HG03066 (cell line): ENCODE results near the gene TPPP.
A peak's percentile ranks its signal among the peaks of the same experiment; 100 is the strongest.
"Not testable (repeated sequence)": the region's sequence is repeated elsewhere in the genome, so short reads cannot be mapped to it uniquely, and the experiment has no call there.

Source experiments
- ATAC-seq: cut with Tn5 transposase; IDR thresholded peaks from one replicate; pipeline ENCODE4 v1.9.1; 2021; ENCODE audit warnings: low read depth; ENCODE audit not compliant: unreplicated experiment

Gene TPPP

DNA sequence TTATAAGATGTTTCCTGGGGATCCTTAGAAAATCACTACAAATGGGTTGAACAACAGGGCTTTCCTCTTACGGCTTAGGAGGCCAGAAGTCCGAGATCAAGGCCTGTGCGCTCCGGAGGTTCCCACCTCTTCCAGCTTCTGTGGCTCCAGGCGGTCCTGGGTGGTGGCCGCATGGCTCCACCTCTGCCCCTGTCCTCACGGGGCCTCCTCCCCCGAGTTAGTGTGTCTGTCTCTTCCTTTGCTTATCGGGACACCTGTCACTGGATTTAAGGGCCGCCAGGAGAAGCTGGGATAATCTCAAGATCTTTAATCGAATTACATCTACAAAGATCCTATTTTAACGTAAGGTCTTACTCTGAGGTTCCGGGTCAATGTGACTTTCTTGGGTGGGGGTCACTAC lies 2.3 kb upstream of the TPPP start:
- not testable (repeated sequence) for ATAC-seq

DNA sequence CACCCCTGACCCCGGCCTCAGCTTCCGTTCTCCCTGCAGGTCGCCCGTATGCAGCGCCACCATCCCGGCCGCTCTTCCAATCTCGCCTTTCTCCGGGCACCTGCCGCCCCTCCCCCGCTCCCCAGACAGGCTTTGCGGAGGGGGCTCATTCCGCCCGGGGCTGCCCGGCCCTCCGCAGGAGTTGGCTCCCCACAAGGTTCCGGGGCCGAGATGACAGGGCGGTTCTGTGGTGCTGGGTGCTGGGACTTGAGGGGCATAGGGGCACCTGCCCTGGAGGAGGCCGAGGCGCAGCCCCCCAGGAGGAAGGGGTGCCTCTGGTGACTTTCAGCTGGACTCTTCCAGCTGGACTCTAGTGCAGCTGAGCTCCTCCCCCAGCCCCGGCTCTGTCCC lies 885 bp upstream of the TPPP start:
- not testable (repeated sequence) for ATAC-seq

DNA sequence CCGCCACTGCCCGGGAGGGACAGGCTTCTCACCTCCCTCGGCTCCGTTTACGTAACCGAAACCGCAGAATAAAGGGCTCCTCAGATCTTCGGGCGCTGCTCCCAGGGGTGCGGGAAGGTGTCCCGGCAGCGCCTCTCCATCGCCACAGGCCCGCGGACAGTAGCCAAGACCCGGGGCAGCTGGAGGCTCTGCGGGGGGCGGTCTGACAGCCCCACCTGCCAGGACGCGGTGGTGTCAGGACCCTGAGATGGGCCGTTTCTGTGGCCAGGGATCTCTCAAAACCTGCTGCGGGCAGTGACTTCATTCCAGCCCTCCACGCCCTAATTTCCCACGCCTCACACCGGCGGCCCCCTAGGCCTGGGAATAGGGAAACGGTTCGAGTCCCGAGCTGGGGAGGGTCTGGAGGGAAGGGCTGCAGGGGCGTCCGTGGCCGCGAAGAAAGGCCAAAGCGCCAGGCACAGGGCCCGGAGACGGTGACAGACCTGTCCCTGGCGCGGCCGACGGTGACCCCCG lies 567 bp downstream of the TPPP start:
- ATAC-seq, result peak; percentile 3

DNA sequence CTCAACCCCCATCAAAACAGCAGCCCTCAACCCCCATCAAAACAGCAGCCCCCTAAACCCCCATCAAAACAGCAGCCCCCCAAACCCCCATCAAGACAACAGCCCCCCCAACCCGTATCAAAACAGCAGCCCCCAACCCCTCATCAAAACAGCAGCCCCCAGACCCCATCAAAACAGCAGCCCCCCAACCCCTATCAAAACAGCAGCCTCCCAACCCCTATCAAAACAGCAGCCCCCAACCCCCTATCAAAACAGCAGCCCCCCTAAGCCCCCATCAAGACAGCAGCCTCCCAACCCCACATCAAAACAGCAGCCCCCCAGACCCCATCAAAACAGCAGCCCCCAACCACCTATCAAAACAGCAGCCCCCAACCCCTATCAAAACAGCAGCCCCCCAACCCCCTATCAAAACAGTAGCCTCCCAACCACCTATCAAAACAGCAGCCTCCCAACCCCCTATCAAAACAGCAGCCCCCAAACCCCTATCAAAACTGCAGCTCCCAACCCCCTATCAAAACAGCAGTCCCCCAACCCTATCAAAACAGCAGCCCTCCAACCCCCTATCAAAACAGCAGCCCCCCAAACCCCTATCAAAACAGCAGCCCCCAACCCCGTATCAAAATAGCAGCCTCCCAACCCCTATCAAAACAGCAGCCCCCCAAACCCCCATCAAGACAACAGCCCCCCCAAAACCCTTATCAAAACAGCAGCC lies 1.2 kb downstream of the TPPP start:
- no peak for ATAC-seq

DNA sequence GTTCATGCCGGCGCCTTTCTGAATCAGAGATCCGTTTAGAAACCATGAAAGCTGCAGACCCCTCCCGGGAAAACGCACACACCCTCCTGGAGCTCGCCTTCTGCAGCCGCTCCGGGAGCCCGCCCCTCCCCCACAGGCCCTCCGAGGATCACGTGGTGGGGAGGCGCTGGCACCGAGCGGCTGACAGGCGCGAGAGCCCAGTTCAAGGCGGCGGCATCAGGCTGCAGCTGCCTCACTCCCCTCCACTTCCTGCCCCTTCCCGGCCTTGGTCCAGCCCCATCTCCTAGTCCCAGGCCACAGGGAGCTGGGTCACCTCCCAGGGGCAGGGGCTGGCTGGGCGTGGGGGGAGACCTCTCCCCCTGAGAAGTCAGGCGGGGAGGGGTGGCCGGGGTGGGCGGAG lies 2.1 kb downstream of the TPPP start:
- ATAC-seq, result not testable (repeated sequence)

DNA sequence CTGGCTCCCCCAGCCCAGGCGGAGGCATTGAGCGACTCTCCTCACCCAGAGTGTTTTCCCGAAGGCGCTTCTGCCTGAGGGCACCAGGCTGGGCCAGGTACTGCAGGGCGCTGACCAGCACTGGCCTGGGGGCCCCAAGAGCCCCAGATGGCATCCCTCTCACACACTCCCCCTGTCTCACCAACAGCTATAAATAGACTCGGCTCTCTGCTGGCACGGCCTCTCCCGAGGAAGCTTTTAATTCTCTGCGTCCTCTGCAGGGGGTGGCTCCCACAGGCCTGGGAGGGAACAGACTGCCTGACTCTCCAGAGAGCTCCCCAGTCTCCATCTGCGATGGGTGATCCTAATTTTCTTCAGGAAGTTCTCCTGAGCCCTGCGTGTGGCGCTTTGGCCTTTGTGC lies 2.9 kb downstream of the TPPP start:
- not testable (repeated sequence) for ATAC-seq

DNA sequence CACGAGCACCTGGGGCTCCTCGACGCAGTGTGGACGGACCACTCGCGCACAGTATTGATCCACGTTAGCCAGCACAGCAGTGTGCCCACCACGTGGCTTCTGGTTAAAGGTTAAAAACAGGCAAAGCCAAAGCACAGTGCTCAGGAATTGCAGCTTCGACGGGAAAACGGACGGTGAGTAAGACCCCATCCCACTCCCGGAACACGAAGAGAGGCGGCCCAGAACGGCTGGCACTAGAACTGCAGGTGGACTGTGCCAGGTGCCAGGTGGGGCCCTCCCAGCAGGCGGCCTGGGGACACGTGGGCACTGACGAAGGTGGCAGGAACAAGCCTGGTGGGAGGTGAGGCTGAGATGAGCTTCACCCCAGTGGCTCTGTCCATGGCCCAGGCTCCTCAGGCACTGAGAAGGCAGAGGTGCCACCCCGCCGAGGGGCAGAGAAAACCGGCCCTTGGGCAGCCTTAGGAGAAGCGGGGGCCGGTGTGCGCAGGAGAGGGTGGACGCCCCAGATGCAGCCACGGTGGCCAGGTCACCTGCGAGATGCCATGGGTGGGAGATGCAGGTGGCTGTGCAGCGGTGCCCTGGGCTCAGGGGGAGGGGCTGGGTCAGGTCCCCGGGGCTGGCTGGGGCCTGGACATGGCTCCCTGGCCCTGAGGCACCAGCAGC lies 4.7 kb downstream of the TPPP start:
- not testable (repeated sequence) for ATAC-seq

DNA sequence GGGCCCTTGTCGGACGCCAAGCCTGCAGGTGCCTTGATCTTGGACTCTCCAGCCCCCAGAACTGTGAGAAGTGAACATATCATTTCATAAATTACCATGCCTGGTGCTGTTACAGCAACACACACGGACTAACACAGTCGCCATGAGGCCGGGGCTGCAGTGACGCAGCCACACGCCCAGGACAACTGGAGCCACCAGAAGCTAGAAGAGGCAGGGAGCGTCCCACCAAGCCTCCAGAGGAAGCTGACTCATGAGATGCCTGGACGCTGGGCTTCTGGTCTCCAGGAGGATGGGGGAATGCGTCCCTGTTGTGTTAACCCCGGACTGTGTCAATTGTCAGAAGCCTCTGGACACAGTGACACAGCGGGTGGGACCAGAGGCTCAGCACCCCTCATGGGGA lies 6.2 kb downstream of the TPPP start:
- not testable (repeated sequence) for ATAC-seq

DNA sequence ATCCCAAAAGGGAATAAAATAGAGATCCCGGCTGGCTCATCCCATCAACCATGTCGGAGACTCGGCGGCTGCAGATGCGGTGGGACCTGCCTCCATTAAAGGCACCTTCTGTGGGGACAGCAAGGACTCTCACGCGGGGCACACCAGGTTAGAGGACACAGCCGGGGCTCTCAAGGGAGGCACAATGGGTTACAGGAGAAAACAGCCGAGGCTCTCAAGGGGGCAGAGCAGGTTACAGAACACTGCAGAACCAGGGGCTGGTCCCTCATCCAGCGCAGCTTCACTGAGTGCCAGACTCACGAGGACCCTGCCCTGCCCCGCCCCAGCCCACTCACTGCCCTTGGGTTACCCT lies 7.0 kb downstream of the TPPP start:
- ATAC-seq, result not testable (repeated sequence)

DNA sequence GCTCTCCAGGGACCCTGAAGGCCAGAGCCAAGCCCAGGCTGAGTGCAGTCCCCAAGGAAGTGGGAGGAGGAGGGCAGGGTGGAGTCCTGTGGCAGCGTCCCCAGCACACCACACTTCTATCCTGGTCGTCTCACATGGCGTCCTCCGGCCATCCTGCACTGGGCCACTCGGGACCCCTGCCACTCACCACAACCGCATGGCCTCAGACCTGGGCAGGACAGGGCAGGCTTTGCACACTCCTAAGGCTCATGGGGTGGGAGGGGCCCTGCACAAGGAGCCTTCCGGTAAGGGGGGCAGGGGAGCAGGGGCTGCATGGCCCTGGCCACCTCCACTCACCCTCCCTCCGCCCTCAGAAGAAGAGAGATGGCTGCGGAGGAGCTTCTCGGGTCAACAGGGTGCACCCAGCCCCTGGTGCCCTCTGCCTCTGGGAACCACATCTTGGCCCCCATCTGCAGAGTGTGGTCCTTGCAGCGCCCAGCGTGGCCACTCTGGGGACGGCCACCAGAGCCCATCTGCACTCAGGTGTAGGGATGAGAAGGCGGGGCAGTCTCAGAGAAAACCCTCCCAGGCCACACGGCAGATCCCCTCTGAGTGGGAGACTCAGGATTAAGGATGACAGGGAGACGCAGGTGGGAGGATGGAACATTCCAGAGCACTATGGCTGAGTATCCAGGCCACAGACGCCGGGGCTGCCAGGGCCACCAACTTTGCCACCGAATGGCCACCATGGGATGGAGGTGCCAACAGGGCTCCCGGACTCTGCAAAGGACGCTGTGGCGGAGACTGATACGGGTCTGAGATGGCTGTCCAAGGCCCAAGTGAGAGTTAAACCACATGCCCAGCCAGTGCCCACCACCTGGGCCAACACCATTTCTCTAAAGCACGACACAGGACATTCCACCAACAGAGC lies 7.6 kb downstream of the TPPP start:
- ATAC-seq, result no peak

DNA sequence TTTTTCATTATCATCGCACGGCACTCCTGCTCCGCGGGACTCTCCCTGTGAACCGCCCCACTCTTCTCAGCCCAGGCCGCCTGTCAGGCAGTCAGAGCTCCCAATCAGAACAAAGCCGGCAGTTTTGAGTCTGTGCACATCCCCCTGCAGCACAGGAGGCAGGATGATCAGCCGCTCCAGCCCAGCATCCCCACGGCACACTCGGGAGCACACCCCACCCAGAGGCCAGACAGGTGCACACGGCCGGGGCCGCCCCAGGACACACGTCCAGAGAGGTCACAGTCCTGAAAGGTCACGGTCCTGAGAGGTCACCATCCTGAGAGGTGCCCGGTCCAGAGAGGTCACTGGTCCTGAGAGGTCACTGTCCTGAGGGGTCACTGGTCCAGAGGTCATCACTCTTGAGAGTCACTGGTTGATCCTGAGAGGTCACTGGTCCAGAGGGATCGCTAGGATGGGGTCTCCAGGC lies 8.4 kb downstream of the TPPP start:
- no peak for ATAC-seq

DNA sequence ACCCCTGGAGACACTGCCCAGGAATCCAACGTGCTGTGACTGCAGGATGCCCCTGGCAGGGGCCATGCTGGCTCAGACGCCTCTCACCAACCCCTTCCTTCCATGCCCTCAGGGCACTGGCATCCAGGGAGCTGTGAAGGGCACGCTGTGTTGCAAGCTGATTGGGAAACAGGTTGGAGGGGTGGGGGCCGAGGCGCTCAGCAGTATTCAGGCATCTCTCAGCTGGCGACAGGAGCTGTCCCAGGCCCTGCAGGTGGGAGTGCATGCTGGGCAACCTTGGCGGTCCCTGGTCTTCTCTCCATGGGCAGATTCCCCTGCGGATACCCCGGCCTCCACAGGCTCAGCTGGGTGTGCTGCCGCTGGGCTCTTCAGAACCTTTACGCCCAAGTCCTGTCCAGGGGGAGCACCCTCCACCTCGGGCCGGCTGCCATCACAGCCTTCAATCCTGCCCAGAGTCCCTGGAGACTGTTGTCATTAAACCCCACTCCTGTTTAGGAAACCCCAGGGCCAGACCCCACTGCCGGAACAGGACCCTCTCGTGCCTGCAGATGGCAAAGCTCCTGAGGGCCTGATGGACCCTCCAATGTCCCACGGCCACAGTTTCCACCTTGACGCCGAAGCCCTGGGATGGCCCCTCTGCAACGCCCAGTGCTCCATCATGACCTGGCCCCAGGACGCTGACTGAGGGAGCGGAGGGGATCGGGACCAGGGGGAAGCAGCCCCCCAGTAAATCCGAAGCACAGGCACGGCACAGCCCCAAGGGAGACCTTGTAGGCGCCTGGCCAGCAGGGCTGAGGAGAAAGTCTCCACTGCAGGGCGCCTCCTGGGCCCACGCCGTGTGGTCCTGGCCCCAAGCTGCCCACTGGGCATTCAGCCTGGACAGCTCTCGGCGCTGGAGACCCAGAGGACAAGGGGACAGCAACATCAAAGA lies 9.3 kb downstream of the TPPP start:
- no peak for ATAC-seq

DNA sequence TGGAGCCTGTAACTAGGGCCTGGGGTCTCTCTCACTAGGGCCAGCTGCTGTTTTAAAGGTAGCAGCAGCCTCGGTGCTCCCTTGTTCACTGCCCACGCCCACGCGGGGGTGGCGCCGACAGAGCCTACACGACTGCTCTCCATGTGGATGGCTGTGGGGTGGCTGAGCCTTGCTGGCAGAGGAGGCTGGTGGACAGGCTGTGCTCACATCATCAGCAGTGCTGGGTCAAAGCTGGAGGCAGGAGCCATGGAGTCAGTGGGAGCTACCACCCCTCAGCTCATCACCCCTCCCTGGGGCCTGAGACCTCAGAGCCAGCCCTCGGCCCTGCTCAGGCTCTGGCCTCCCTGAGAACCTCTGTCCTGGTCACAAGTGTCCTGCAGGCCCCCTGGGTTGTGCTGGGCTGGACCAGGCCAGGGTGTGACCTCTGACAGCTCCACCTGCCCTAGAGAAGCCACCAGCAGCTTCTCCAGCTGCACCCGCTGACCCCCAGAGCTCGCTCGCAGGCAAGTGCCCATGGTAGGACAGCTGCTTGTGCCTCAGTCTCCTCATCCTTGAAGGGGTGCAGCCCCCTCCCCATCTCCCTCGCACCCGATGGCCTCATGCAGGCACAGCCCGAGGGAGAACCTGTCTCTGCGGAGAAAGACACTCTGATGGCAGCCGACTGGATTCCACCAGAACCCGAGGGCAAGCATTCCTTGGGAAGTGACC lies 10.3 kb downstream of the TPPP start:
- not testable (repeated sequence) for ATAC-seq

DNA sequence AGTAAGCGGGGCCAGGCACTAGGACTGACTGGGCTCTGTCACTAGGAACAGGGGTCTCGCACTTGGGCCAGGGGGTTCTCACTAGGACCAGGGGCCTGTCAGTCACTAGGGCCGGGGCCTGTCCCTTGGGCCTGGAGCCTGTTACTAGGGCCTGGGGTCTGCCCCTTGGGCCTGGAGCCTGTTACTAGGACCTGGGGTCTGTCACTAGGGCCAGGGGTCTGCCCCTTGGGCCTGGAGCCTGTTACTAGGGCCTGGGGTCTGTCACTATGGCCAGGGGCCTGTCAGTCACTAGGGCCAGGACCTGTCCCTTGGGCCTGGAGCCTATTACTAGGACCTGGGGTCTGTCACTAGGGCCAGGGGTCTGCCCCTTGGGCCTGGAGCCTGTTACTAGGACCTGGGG lies 10.9 kb downstream of the TPPP start:
- not testable (repeated sequence) for ATAC-seq

DNA sequence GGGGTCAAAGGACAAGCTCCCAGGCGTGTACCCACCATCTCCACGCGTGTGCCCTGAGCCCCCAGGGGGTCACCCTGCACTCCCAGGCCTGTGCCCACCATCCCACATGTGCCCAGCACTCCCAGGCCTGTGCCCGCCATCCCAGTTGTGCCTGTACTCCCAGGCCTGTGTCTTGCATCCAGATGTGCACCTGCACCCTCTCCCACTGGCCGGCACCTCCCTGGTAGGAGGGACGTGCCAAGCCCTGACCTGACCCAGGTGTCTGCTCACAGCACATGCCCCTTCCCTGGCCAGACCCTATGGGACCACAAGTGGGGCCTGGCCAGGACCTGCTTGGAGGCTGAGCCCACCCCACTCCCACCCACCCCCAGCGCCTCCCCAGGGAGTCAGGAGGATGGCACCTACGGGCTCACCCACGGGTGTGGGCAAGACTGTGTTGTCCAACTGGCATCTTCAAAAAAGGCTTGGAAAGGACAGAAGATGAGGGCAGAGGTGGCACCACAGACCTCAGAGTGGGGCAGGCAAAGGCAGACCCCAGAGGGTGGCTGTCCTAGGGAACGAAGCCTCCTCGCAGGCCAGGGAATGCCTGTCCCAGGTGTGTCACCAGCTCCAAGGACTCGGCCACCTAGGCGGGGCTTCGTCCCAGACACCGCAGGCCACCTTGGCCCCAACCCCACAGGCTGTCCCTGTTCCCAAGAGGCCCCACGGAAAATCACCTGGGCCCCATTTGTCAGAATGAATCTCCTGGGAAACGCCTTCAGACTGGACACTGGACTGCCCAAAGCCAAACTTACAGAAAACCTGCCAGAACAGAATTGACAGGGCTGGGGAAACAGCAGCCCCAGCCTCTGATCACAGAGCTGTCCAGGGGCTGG lies 11.6 kb downstream of the TPPP start:
- not testable (repeated sequence) for ATAC-seq

DNA sequence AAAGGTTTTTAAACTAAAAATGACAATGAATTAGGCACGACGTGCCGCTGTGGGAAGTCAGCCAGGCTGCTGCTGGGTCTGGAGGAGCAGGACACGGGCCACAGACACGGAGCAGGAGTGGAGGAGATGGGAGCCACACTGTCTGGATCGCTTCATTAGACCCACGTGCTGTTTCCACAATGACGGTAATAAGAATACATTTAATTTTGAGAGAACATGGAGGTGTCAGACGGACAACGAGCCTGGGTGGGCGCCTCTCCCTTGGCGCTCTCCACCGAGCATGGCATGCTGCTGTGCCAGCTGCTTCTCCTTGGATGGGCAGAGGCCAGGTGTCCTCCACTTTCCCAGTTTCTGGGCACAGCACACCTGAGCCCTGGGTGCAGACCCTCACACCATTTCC lies 12.3 kb downstream of the TPPP start:
- not testable (repeated sequence) for ATAC-seq

DNA sequence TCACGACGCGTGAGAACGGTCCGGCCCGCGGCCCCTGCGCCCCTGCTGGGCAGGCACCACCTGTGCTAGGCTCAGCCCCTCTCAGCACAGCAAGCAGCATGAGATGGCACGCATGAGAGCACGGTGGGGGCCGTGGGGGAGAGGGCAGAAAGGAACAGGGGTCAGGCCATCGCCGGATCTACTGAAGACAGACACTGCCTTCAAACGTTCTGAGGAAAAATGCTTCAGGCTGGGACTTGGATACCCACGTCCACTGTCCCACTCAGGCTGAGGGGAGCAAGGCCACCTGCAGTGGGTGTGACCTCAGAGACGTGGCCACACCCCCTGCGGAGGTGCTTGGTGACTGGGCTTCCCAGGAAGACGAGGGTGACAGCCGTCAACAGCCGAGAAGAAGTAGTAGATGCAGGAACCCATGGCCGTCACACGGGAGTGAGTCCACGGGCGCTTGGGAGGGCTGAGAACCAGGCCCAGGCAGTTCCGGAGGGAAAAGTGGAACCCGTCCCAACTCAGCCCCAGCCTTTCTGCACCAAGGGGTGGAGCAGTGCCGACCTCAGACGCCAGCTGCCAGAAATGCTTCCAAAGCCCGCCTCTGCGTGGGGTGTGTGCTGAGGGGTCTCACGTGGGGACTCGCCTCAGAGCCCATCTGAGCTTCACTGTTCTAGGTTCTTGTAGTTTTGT lies 12.9 kb downstream of the TPPP start:
- not testable (repeated sequence) for ATAC-seq
